Pulmonary artery endothelial cell (primary cell): Measurements from ENCODE around the gene ATP6V1B1. TPM values are rescaled to one million over a fixed set of nuclear protein-coding genes. Genes with fewer than 3 reads are reported as not detected.

Source experiments
- DNase-seq: peaks from one replicate; pipeline ENCODE4 v3.0.0-alpha.2; 2011; ENCODE audit warnings: low read depth, low spot score
- total RNA-seq: library from RNA; depleted of rRNA; stranded (reverse); fragments of >200 nt; gene quantifications from 2 replicates; pipeline ENCODE4 v1.2.3, GENCODE V29; 2014

The ATP6V1B1 gene
- total RNA-seq, 1 donor from 2014 or later = not detected

- no peak for DNase-seq
Observed at GRCh38 chr2:70901227-70902066, 34.3 kb upstream of the ATP6V1B1 start.

DNA sequence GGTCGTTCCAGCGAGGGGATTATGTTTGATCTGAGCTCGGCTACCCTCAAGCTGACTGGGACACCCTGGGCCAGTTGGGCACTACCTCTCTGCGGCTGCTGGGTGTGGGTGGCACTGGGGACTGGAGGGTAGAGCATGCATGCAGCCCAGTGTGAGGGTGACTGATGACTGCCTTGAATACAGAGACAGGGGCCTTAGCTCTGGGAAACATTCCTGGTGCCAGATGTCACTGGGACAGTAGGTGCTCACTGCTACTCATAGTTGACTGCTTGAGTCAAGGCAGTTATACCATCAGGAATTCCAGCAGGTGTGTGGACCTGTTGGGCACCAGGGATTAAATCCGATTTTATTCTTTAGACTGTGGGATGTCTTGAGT, 33.6 kb upstream of the ATP6V1B1 start:
- DNase-seq = no peak

GRCh38 chr2:70902579-70902978, 33.1 kb upstream of the ATP6V1B1 start:
- no peak for DNase-seq

DNA sequence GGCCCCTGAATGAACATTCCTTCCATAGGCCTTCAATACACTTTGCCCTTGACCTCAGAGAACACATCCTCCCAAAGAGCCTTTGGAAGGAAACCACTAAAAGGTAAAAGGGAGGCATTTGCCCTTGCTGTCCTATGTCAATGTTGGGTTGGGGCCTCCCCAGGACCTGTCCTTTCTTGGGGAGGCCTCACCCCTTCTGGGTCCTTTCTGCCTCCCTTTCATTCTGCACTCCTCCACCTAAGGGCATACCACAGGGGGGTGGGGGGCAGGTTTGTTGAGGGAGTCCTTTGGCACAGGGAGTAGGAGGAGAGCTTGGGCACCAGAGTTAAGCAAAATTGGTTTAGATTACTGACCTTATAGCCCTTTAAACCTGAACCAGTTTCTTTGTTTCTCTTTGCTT, 32.5 kb upstream of the ATP6V1B1 start:
- no peak for DNase-seq

- DNase-seq = no peak
Observed at GRCh38 chr2:70903641-70904340, 31.9 kb upstream of the ATP6V1B1 start.

- DNase-seq = no peak
Observed at GRCh38 chr2:70904371-70905216, 31.1 kb upstream of the ATP6V1B1 start.

GRCh38 chr2:70905443-70906421, 30.0 kb upstream of the ATP6V1B1 start:
- no peak for DNase-seq

- DNase-seq = no peak
Observed at GRCh38 chr2:70906439-70907005, 29.2 kb upstream of the ATP6V1B1 start.

DNA sequence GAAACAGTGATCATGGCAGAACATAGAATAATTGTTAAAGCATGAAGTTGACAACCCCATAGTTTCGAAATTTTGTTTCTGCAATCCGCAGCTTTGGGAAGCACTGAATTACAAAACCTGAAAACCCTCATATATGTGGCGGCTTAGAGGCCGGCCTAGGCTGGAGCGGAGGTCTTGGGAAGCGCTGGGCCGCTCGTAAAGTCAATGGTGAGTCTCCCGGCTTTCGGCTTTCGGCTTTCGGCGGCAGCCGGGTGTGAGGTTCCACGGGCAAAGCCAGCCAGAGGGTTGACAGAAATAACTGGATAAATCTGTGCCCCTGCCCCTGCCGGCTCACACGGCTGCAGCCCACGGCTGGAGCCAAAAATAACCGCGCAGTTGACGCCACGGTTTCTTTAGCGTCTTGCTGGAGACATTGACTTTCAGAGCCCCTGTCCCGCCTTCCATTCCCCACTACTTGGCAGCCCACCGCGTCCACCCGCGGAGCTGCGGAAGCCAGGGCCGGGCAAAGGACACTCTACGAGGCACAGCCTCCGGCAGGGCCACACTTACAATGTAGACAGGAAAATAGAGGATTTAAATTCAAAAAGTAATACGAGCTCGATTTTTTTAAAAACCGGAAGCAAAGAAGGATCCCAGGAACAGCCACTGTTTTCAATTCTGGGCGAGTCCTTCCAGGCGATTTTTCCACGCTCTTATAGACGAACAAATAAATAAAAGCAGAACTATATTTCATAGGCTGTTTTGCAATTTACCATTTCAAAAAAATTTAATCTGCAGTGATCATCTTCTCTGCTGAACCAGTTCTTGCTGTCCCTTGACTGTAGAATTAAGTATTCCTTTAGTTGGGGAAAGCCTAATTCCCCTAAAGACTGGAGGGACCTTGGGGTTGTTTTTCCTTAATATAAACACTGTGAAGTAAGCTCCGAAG, 28.3 kb upstream of the ATP6V1B1 start:
- no peak for DNase-seq

- DNase-seq = no peak
Observed at GRCh38 chr2:70916291-70916690, 19.4 kb upstream of the ATP6V1B1 start.

- DNase-seq = no peak
Observed at GRCh38 chr2:70918016-70918415, 17.7 kb upstream of the ATP6V1B1 start.

- DNase-seq = peak; percentile 36
Observed at GRCh38 chr2:70919672-70920366, 15.9 kb upstream of the ATP6V1B1 start.

DNA sequence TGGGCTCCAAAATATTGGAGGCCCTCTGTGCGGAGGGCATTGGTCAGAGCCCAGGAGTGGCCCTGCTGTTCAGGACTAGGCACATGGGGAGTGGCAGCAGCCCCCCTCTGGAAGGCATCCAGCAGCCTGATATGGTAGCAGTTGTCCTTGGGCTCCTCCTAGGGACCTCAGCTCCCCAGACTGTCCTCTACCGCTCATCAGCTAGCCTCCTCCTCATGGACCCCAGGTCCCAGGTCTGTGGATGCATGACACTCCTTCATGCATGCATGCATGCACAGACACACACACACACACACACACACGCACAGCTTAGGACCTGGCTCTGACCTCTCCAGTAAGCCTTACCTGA, 15.4 kb upstream of the ATP6V1B1 start:
- DNase-seq = no peak

DNA sequence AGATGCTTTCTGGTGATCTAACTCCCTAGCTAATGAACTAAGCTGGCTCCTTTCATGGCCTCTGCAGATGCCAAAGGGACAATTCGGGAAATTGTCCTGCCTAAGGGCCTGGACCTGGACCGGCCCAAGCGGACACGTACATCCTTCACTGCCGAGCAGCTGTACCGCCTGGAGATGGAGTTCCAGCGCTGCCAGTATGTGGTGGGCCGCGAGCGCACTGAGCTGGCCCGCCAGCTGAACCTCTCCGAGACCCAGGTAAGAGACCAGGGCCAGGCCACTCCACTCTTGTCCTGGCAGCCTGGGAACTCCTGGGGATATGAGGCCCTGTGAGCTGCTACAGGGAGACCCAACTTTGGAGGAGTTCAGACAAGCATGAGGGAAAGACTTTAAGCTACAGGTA, 14.7 kb upstream of the ATP6V1B1 start:
- no peak for DNase-seq

GRCh38 chr2:70921839-70922234, 13.9 kb upstream of the ATP6V1B1 start:
- peak; percentile 10 for DNase-seq

- DNase-seq = no peak
Observed at GRCh38 chr2:70922235-70923234, 13.2 kb upstream of the ATP6V1B1 start.

- no peak for DNase-seq
Observed at GRCh38 chr2:70923378-70924015, 12.2 kb upstream of the ATP6V1B1 start.
